ENCODE data around the gene PDE4D. TPM values are rescaled to one million over a fixed set of nuclear protein-coding genes. Genes with fewer than 3 reads are reported as not detected.
A peak's percentile ranks its signal among the peaks of the same experiment; 100 is the strongest.
"Not testable (repeated sequence)": the region's sequence is repeated elsewhere in the genome, so short reads cannot be mapped to it uniquely, and the experiment has no call there.

PDE4D gene
- total RNA-seq, 1 experiment from 2014 or later = 5.3 TPM

DNA sequence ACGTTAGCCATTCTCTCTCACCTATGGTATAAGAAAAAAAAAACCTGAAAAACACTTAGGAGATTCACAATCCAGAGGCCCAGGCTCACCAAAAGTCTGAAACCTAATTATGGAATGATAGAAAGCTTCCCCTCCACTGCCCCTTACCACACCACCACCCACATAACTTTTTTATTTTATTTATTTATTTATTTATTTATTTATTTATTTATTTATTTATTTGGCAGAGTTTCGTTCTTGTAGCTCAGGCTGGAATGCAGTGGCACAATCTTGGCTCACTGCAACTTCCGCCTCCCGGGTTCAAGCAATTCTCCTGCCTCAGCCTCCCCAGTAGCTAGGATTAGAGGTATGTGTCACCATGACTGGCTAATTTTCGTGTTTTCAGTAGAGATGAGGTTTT lies 299.4 kb downstream of the PDE4D start:
- DNase-seq; H3K36me3 ChIP-seq (replicated peaks; ENCODE audit: control insufficient read depth, insufficient read depth, low read length); H3K4me3 ChIP-seq (ENCODE audit: insufficient read depth, low read depth, low read length); H3K27me3 ChIP-seq (ENCODE audit: control insufficient read depth, insufficient read depth, low read length): not testable (repeated sequence)

DNA sequence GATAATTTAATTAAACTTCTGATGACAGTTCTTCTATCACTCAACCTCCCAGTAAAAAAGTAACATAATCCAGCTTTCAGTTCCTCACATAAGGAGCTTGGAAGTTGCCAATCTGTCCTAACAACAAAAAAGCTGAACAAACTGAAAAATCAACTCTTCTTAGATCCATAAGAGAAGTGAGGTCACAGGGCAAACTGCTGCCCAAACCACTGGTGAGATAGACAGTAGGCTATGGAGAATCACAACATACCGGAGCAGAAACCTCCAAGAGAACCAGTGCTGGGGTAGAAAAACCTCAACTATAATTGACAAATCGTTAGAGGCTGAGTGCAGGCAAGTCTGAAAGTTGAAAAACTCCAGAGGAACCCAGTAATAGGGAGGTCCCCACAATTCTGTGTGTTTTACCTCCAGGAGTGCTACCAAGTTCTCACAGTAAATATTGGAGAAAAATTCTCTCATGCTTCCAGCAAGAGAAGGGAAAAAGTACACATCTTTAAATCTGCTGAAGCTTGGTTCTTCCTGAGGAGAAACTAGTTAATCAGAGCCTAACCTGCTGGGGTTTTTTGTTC lies 300.0 kb downstream of the PDE4D start:
- no peaks in the 10 kb centered on the region for H3K27me3 ChIP-seq (ENCODE audit: control insufficient read depth, insufficient read depth, low read length)
- no peak overlapping the region for H3K4me3 ChIP-seq (ENCODE audit: insufficient read depth, low read depth, low read length)
- DNase-seq = no peak

DNA sequence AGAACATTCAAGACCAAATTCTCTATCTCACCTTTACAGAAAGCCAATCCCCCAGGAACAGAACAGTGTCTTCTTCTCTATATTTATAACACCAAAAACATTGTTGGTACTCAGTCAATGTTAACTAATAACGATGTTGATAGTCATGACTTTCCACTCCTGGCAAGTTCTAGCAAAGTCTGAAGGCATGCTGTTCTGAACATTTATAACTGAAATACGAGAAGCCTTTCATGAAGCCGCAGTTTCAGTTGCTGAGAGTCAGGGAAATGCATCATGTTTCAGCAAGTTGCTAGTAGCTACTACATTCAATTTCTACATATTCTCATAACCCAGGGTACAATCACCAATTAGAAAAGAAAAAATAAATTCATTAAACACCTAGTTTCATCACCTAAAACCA lies 301.4 kb downstream of the PDE4D start:
- Histone ChIP-seq H3K27me3 (ENCODE audit: control insufficient read depth, insufficient read depth, low read length) (no peaks in the 10 kb centered on the region), H3K36me3 (replicated peaks; ENCODE audit: control insufficient read depth, insufficient read depth, low read length) (no peaks in the 10 kb centered on the region), H3K4me3 (ENCODE audit: insufficient read depth, low read depth, low read length) (no peak overlapping the region)
- DNase-seq = no peak

More for the DNA sequence above, 300.0 kb downstream of the PDE4D start:
- H3K36me3 ChIP-seq (replicated peaks; ENCODE audit: control insufficient read depth, insufficient read depth, low read length) = no peaks in the 10 kb centered on the region

DNA sequence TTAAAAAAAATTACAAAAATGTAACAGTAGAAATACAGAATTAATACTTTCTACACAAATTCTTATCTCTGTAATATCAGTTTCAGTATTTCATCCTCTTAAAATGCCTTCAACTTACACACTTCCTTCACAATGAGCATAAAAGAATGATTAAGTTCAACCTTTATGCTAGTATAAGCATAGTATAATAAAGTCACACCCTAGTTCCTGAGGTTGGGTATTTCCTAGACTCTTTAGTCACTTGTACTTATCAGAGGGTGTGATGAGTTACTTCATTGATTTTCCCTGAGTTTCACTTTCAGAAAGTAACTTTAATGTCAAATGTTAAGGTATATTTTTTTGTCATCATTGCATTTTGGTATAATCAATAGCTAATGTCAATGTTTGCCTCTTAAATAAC lies 302.4 kb downstream of the PDE4D start:
- Histone ChIP-seq H3K4me3 (ENCODE audit: insufficient read depth, low read depth, low read length) (no peak overlapping the region), H3K27me3 (ENCODE audit: control insufficient read depth, insufficient read depth, low read length) (no peaks in the 10 kb centered on the region), H3K36me3 (replicated peaks; ENCODE audit: control insufficient read depth, insufficient read depth, low read length) (no peaks in the 10 kb centered on the region)
- DNase-seq = no peak

DNA sequence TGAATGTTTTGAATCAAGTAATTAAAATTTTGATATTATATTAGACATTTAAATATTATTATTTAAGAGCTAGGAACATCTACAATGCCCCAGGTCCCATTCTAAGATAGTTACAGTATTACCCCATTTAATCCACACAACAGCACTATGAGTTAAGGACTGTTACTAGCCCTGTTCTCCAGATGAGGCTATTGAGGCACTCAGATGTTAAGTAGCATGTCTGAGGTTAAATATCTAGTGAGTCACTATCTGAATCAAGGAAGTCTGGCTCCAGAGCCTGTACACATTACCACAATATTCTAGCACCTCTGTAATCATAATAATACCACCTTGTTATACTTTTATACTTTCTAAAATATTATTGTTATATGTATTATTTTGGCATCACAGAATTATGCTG lies 304.6 kb downstream of the PDE4D start:
- Histone ChIP-seq H3K4me3 (ENCODE audit: insufficient read depth, low read depth, low read length) (no peak overlapping the region), H3K36me3 (replicated peaks; ENCODE audit: control insufficient read depth, insufficient read depth, low read length) (no peaks in the 10 kb centered on the region), H3K27me3 (ENCODE audit: control insufficient read depth, insufficient read depth, low read length) (no peaks in the 10 kb centered on the region)
- DNase-seq = no peak

DNA sequence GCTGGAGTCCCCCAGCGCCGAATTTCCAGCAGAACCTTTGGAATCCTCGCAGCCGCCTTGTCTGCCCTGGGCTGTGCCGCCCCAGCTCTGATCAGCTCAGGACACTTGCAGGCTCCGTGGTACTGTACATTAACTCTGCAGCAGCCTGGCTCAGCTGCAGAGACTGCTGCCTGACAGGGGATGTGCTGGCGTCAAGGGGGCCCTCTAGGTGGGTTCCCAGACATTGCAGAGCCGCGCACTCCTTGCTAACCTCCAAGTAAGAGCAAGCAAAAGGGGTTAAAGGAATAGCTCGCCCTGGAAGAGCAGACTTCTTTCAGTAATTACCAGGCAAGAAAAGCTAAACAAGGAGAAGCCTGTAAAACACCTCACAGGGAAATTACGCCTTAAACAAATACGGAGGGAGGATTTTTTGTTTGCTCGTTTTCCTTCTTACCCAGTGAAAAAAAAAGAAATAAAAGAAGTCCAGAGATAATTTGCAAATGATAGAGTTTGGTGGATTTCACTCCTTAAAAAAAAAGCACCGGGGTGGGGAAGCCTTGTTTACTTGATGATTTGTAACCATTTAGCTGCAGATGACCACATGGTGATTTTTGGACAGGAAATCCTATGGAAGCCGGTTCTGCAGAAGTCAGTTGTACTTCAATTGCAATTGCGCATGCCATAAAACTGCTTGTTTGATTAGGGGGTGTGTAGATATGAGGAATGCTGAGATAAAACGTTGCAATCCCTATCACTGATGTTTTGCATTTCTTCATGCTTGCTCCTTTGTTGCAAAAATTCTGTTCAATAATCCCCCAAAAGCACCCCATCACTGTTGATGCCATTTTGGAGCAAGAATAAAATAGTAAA lies 305.8 kb downstream of the PDE4D start:
- peak; percentile 33 for DNase-seq
- Histone ChIP-seq H3K27me3 (ENCODE audit: control insufficient read depth, insufficient read depth, low read length) (no peaks in the 10 kb centered on the region), H3K4me3 (ENCODE audit: insufficient read depth, low read depth, low read length) (no peak overlapping the region), H3K36me3 (replicated peaks; ENCODE audit: control insufficient read depth, insufficient read depth, low read length) (no peaks in the 10 kb centered on the region)

DNA sequence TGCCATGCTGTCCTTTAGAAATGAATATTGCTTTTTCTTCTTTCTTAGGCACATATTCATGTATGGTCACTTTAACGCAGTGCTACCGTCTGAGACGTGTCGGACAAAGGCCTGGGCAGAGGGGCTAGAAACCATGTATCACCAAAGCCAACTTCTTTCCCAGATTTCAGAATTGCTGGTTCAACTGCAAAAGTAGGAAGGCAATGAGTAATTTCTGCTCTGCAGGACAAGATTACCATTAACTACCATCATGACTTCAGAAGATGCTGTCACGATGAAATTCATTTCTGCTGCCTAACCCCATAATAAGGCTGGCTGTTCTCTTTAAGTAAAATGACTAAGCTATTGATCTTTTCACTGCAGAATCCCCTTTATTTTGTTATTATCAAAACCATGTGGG lies 306.7 kb downstream of the PDE4D start:
- no peak overlapping the region for H3K4me3 ChIP-seq (ENCODE audit: insufficient read depth, low read depth, low read length)
- no peaks in the 10 kb centered on the region for H3K36me3 ChIP-seq (replicated peaks; ENCODE audit: control insufficient read depth, insufficient read depth, low read length)
- H3K27me3 ChIP-seq (ENCODE audit: control insufficient read depth, insufficient read depth, low read length) = no peaks in the 10 kb centered on the region
- DNase-seq = no peak

DNA sequence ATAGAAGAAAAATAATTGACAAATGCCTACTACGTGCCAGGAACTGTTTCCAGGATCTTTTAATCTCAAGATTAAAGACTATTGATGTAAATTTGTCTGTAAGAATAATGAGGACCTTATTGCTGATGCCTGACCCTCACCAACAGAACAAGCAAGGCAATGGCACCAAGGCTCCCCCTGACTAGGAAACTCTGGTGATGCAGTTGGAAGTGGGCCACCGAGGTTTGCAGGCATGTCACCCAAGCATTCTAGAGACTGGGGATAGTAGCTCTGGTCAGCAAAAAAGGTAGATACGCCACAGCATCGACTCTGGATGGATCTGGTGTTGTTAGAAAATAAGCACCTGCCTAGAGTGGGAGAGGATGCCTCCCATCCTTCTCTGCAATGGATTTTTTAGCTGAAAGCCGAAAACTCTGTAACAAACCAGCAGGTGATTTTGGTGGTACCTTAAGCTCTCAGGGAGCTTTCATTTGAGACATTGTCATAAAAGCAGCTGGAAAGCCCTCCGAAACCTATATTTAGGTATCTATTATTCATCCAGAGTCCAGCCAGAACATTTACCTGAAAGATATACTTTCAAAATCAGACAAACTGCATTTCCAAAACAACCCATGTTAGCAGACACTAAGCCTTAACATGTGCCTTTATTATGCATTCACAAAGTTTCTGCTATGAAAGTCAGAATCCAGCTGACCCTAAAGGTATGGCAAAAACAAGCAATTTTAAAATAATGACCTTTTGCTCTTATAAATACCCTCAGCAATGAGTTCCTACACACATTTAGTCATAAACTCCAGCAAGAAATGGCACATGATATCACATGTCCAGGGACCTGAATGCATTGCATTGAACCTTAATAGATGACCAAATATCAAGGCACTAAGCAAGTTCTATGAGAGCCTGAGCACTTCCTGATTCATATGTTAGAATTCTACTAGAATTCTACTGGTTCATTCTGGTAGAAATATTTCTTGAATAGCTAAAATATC lies 308.4 kb downstream of the PDE4D start:
- H3K27me3 ChIP-seq (ENCODE audit: control insufficient read depth, insufficient read depth, low read length) = no peaks in the 10 kb centered on the region
- no peaks in the 10 kb centered on the region for H3K36me3 ChIP-seq (replicated peaks; ENCODE audit: control insufficient read depth, insufficient read depth, low read length)
- no peak for DNase-seq
- H3K4me3 ChIP-seq (ENCODE audit: insufficient read depth, low read depth, low read length) = no peak overlapping the region

DNA sequence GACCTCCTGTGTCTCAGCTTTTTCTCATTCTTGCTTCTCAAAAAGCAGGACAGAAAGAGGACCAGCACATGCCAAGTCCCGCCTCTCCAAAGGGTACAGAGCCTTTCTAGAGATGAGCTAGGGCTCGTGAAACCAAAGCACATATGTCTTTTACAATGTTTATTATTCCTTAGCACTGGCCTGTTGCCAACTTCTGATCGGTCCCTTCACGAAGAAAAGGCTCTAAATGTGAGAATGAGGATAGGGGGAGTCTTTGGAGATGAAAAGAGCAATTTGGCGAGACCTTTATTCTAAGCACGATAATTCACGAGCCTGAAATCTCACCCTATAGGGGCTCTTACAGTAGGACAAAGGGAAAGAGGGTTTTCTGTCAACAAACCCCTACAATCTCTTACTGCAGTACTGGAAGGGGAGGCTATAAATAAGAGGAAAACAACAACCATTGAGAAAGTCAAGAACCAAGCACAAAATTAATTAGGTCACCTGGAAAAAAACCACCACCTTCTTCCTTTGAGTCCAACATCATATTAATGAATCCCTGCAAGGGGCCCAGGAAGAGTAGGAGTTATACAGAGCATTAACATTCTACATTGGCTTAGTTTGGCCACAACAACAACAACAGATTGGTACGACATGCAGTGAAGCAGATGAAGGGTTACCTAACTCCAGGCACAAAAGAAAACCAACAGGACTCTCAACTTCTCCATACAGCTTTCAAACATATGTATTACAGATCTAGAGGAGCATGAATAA lies 309.5 kb downstream of the PDE4D start:
- H3K36me3 ChIP-seq (replicated peaks; ENCODE audit: control insufficient read depth, insufficient read depth, low read length) = no peaks in the 10 kb centered on the region
- DNase-seq = no peak
- H3K27me3 ChIP-seq (ENCODE audit: control insufficient read depth, insufficient read depth, low read length) = no peaks in the 10 kb centered on the region
- H3K4me3 ChIP-seq (ENCODE audit: insufficient read depth, low read depth, low read length) = no peak overlapping the region

DNA sequence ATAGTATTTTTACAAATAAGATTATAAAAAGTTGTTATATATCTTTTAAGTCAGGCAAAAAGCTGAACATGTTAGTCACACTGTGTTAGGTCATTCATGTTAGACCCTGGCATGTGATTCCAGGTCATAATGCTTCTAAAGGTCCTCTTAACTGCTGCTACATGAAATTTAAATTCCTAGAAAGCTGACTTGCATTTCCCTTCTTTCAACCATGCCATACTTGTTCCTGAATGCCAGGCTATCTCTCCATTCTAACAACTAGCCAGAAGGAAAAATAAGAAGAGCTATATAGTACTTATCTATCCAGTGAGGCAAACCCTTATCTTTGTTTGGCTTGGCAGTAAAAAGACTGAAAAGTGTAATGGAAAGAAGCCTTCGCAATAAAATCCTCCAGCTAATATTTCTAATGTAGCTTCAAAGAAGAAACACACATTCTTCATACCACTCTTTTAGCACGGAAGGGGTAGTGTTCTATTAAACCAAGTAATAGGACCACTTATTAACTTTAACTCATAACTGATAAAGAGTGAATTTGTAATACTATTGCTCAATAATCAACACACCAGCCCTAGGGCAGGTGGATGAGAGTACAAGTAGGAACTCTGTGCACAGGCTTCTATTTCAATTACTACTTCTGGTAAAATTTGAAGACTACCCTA lies 310.2 kb downstream of the PDE4D start:
- no peaks in the 10 kb centered on the region for H3K36me3 ChIP-seq (replicated peaks; ENCODE audit: control insufficient read depth, insufficient read depth, low read length)
- no peak overlapping the region for H3K4me3 ChIP-seq (ENCODE audit: insufficient read depth, low read depth, low read length)
- DNase-seq = no peak
- no peaks in the 10 kb centered on the region for H3K27me3 ChIP-seq (ENCODE audit: control insufficient read depth, insufficient read depth, low read length)

DNA sequence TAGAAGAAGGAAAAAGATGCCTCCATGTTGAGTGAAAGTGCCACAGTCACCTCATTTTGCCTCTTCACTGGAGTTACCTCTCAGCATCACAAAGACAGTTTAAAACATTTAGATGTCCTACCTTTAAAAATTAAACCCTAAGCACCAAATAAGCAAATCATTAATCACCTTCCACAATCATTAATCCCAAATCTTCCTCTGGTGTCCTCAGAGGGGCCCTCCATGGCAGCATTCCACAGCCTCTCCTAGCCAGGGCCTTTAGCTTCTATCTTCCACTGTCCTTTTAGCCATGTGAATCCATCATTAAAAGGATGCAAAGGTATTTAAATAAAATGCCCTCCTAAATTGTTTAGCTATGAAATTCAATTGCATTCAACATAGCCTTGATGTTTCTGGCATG lies 310.8 kb downstream of the PDE4D start:
- H3K27me3 ChIP-seq (ENCODE audit: control insufficient read depth, insufficient read depth, low read length) = no peaks in the 10 kb centered on the region
- H3K4me3 ChIP-seq (ENCODE audit: insufficient read depth, low read depth, low read length) = no peak overlapping the region
- no peaks in the 10 kb centered on the region for H3K36me3 ChIP-seq (replicated peaks; ENCODE audit: control insufficient read depth, insufficient read depth, low read length)
- DNase-seq = no peak

DNA sequence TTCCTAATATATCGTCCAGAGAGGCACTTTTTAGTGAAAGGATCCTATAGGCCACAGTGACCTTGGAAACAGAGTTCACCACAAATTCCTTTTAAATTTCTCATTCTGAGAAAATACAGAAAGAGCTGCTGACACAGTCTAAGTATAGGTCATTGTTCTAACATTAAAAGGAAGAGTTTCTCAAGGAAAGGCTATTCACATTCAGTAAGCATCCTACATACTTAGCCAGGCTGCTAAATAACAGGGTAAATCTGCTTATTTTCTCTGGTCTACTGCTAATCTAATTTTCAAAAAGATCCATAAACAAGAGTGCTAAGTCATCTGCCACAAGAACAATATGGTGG lies 313.7 kb downstream of the PDE4D start:
- H3K27me3 ChIP-seq (ENCODE audit: control insufficient read depth, insufficient read depth, low read length) = no peaks in the 10 kb centered on the region
- no peaks in the 10 kb centered on the region for H3K36me3 ChIP-seq (replicated peaks; ENCODE audit: control insufficient read depth, insufficient read depth, low read length)
- DNase-seq = no peak
- H3K4me3 ChIP-seq (ENCODE audit: insufficient read depth, low read depth, low read length) = no peak overlapping the region

DNA sequence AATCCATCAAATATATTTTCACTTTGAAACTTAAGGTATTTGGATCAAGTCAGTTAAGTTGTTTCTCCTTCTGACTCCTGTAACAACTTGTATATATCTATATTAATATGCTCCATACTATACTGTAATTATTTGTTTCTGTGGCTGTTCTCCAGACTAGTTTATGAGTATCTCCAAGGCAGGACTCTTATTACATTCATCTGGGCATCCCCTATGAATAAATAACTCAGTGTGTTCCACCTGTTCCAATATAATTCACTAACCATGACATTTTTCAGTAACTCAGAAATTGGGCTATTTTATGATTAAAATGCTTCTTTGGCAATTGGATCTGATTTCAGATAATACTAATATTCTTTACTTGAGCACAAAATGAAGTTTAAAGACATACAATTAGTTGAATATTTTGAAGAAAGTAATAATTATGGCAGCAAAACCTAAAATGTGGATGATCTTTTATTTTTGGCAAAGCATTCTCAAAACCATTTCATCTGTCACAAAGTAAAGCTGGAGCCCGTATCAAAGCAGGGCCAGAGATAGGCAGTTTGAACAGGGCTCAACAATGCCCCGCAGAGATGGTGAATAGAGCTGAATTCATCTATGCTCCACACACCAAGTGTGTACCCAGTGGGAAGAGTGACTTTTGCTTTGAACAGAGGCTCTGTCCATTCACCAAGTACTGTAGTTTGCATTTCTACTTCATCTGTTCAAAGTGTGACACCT lies 314.3 kb downstream of the PDE4D start:
- no peak overlapping the region for H3K4me3 ChIP-seq (ENCODE audit: insufficient read depth, low read depth, low read length)
- H3K36me3 ChIP-seq (replicated peaks; ENCODE audit: control insufficient read depth, insufficient read depth, low read length) = no peaks in the 10 kb centered on the region
- DNase-seq = no peak
- no peaks in the 10 kb centered on the region for H3K27me3 ChIP-seq (ENCODE audit: control insufficient read depth, insufficient read depth, low read length)

All from H7 (cell line).